Measurements from ENCODE around the gene FAR1. TPM values are rescaled to one million over a fixed set of nuclear protein-coding genes. Genes with fewer than 3 reads are reported as not detected.

The FAR1 gene
- total RNA-seq, 2 donors from 2014 or later: 111 to 120 TPM

GRCh38 chr11:13682212-13682611 is 13.7 kb downstream of the FAR1 start:
- Histone ChIP-seq H3K9ac (ENCODE audit: low read depth in 2 of 2, low read length in 2 of 2) (no peak overlapping the region), H3K27me3 (no peaks in the 10 kb centered on the region), H3K9me3 (no peaks in the 10 kb centered on the region), H3K27ac (no peak overlapping the region), H3K36me3 (no peaks in the 10 kb centered on the region), H3K4me1 (peaks cover 11% of the 10 kb centered on the region), H3K4me3 (no peak overlapping the region)
- intact Hi-C loops (cut with DNase I): no loop called here
- no peak for TF ChIP-seq CTCF (IDR thresholded peaks at IDR 0.05)
- DNase-seq: no peak

GRCh38 chr11:13685461-13686108 is 17.1 kb downstream of the FAR1 start:
- Histone ChIP-seq H3K9me3 (no peaks in the 10 kb centered on the region), H3K36me3 (no peaks in the 10 kb centered on the region), H3K4me1 (peaks cover 7% of the 10 kb centered on the region), H3K9ac (ENCODE audit: low read depth in 2 of 2, low read length in 2 of 2) (no peak overlapping the region), H3K27ac (no peak overlapping the region), H3K4me3 (no peak overlapping the region), H3K27me3 (no peaks in the 10 kb centered on the region)
- intact Hi-C loops (cut with DNase I): no loop called here
- no peak for DNase-seq
- TF ChIP-seq CTCF (IDR thresholded peaks at IDR 0.05): no peak

GRCh38 chr11:13686776-13687175 is 18.3 kb downstream of the FAR1 start:
- no peaks in the 10 kb centered on the region for H3K4me1 ChIP-seq
- TF ChIP-seq CTCF (IDR thresholded peaks at IDR 0.05): no peak
- intact Hi-C loops (cut with DNase I): no loop called here
- H3K27ac ChIP-seq: no peak overlapping the region
- H3K9ac ChIP-seq (ENCODE audit: low read depth in 2 of 2, low read length in 2 of 2): no peak overlapping the region
- no peaks in the 10 kb centered on the region for H3K27me3 ChIP-seq
- no peaks in the 10 kb centered on the region for H3K36me3 ChIP-seq
- DNase-seq: no peak
- no peaks in the 10 kb centered on the region for H3K9me3 ChIP-seq
- H3K4me3 ChIP-seq: no peak overlapping the region

- intact Hi-C loops (cut with DNase I): no loop called here
- no peak for TF ChIP-seq CTCF (IDR thresholded peaks at IDR 0.05)
- H3K4me1 ChIP-seq: no peaks in the 10 kb centered on the region
Measured at GRCh38 chr11:13687271-13687670, 18.8 kb downstream of the FAR1 start.

GRCh38 chr11:13691286-13691899 is 22.9 kb downstream of the FAR1 start:
- no peak overlapping the region for H3K9ac ChIP-seq (ENCODE audit: low read depth in 2 of 2, low read length in 2 of 2)
- DNase-seq: no peak
- no peaks in the 10 kb centered on the region for H3K9me3 ChIP-seq
- no peaks in the 10 kb centered on the region for H3K36me3 ChIP-seq
- intact Hi-C loops (cut with DNase I): no loop called here
- TF ChIP-seq CTCF (IDR thresholded peaks at IDR 0.05): no peak
- no peaks in the 10 kb centered on the region for H3K27me3 ChIP-seq
- H3K4me1 ChIP-seq: peaks cover 5% of the 10 kb centered on the region
- H3K4me3 ChIP-seq: no peak overlapping the region
- H3K27ac ChIP-seq: no peak overlapping the region

More at GRCh38 chr11:13687271-13687670, 18.8 kb downstream of the FAR1 start:
- no peak for DNase-seq
- Histone ChIP-seq H3K4me3 (no peak overlapping the region), H3K9me3 (no peaks in the 10 kb centered on the region), H3K27me3 (no peaks in the 10 kb centered on the region), H3K27ac (no peak overlapping the region), H3K36me3 (no peaks in the 10 kb centered on the region), H3K9ac (ENCODE audit: low read depth in 2 of 2, low read length in 2 of 2) (no peak overlapping the region)
